Coronary artery (tissue), 2 donors: ENCODE results near the gene CENPF.

ENCODE experiments used
- DNase-seq: peaks from one replicate; pipeline ENCODE4 v3.0.0-alpha.2; 2017; ENCODE audit warnings: low spot score
- H3K27ac ChIP-seq, 2 donors: fragments of 200-600 bp; sonication (generic); one replicate each; pipeline ENCODE4 v1.5.1; 2016 to 2019
- H3K4me3 ChIP-seq: fragments of 200-600 bp; sonication (generic); 2 replicates; pipeline ENCODE4 v1.5.1; 2016; ENCODE audit warnings: mild to moderate bottlenecking, moderate library complexity
- TF ChIP-seq, protein P1 (sequence below): fragments of 200-600 bp; sonication (generic); IDR thresholded peaks from one replicate; pipeline ENCODE4 v1.5.1; 2019; ENCODE audit warnings: antibody characterized with exemption

CENPF gene

DNA sequence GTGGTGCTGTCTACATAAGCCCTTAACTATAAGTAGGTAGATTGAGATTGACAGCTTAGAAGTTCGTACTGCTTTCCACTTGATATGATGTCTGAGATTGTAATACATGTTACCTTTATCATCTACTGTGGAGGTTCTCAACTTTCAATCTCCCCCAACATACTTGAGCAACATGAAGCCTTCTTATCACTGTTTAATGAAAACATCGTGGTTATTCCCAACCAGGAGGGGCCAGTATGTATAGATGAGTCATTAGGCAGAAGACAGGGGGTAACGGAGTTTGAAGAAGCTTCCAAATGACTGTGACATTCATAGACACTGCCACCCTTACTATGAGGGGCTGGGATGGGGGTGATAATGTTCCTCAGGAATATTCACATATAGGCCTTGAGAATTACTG lies 36.0 kb downstream of the CENPF start:
- Histone ChIP-seq H3K4me3 (no peak overlapping the region), H3K27ac (no peak overlapping the region)
- TF ChIP-seq, protein P1, sequence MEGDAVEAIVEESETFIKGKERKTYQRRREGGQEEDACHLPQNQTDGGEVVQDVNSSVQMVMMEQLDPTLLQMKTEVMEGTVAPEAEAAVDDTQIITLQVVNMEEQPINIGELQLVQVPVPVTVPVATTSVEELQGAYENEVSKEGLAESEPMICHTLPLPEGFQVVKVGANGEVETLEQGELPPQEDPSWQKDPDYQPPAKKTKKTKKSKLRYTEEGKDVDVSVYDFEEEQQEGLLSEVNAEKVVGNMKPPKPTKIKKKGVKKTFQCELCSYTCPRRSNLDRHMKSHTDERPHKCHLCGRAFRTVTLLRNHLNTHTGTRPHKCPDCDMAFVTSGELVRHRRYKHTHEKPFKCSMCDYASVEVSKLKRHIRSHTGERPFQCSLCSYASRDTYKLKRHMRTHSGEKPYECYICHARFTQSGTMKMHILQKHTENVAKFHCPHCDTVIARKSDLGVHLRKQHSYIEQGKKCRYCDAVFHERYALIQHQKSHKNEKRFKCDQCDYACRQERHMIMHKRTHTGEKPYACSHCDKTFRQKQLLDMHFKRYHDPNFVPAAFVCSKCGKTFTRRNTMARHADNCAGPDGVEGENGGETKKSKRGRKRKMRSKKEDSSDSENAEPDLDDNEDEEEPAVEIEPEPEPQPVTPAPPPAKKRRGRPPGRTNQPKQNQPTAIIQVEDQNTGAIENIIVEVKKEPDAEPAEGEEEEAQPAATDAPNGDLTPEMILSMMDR = no peak
- no peak for DNase-seq

DNA sequence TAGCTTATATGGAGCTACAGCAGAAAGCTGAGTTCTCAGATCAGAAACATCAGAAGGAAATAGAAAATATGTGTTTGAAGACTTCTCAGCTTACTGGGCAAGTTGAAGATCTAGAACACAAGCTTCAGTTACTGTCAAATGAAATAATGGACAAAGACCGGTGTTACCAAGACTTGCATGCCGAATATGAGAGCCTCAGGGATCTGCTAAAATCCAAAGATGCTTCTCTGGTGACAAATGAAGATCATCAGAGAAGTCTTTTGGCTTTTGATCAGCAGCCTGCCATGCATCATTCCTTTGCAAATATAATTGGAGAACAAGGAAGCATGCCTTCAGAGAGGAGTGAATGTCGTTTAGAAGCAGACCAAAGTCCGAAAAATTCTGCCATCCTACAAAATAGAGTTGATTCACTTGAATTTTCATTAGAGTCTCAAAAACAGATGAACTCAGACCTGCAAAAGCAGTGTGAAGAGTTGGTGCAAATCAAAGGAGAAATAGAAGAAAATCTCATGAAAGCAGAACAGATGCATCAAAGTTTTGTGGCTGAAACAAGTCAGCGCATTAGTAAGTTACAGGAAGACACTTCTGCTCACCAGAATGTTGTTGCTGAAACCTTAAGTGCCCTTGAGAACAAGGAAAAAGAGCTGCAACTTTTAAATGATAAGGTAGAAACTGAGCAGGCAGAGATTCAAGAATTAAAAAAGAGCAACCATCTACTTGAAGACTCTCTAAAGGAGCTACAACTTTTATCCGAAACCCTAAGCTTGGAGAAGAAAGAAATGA lies 37.6 kb downstream of the CENPF start:
- TF ChIP-seq, protein P1 = no peak
- Histone ChIP-seq H3K4me3 (no peak overlapping the region), H3K27ac (no peak overlapping the region)
- no peak for DNase-seq

GRCh38 chr1:214641214-214641895 lies 38.4 kb downstream of the CENPF start:
- H3K4me3 ChIP-seq = no peak overlapping the region
- TF ChIP-seq, protein P1 = no peak
- H3K27ac ChIP-seq = no peak overlapping the region
- DNase-seq = no peak

DNA sequence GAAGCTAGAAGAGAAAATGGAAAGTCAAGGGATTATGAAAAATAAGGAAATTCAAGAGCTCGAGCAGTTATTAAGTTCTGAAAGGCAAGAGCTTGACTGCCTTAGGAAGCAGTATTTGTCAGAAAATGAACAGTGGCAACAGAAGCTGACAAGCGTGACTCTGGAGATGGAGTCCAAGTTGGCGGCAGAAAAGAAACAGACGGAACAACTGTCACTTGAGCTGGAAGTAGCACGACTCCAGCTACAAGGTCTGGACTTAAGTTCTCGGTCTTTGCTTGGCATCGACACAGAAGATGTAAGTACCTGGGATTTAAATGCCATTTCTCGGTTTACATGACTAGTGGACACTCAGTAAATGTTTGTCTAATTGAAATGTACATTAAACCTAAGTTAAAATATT lies 40.0 kb downstream of the CENPF start:
- TF ChIP-seq, protein P1 = no peak
- Histone ChIP-seq H3K27ac (no peak overlapping the region), H3K4me3 (no peak overlapping the region)
- no peak for DNase-seq

DNA sequence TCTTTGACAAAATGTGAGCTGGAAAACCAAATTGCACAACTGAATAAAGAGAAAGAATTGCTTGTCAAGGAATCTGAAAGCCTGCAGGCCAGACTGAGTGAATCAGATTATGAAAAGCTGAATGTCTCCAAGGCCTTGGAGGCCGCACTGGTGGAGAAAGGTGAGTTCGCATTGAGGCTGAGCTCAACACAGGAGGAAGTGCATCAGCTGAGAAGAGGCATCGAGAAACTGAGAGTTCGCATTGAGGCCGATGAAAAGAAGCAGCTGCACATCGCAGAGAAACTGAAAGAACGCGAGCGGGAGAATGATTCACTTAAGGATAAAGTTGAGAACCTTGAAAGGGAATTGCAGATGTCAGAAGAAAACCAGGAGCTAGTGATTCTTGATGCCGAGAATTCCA lies 42.7 kb downstream of the CENPF start:
- TF ChIP-seq, protein P1 = no peak
- DNase-seq = no peak
- no peak overlapping the region for H3K27ac ChIP-seq
- H3K4me3 ChIP-seq = no peak overlapping the region

DNA sequence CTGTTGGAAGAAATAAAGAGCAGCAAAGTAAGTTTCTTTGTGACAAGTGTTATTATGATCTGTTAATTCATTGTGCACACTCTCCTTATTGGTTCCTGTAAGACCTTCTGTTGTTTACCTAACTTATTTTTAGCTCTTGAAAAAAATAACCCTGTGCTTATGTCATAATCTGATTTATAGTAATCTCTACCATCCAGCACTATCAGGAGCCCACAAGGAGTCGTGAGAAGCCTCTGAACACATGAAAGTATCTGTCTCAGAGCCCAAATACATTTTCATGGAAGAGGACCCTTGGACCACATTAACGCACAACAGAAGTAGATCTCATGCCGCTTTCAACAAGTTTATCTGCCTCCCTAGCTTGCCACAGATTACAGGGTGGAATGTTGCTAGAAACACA lies 45.8 kb downstream of the CENPF start:
- TF ChIP-seq, protein P1 = no peak
- Histone ChIP-seq H3K27ac (no peak overlapping the region), H3K4me3 (no peak overlapping the region)

GRCh38 chr1:214649607-214650006 lies 46.6 kb downstream of the CENPF start:
- DNase-seq = no peak
- Histone ChIP-seq H3K27ac (no peak overlapping the region), H3K4me3 (no peak overlapping the region)
- TF ChIP-seq, protein P1 = no peak

More for the DNA sequence above, 45.8 kb downstream of the CENPF start:
- no peak for DNase-seq
